ENCODE measurements around the gene CDK13.
"Not testable (repeated sequence)": the region's sequence is repeated elsewhere in the genome, so short reads cannot be mapped to it uniquely, and the experiment has no call there.

Gene CDK13

GRCh38 chr7:40147371-40148246 is 197.6 kb downstream of the CDK13 start:
- DNase-seq (ENCODE audit: low read depth), result no peak
- TF ChIP-seq CTCF (IDR thresholded peaks at IDR 0.05; ENCODE audit: control insufficient read depth, extremely low read depth, insufficient read depth), result no peak
- H3K4me3 ChIP-seq (ENCODE audit: low read depth, low read length), result no peak overlapping the region

GRCh38 chr7:40148247-40148580 is 198.2 kb downstream of the CDK13 start:
- not testable (repeated sequence) for DNase-seq (ENCODE audit: low read depth); H3K4me3 ChIP-seq (ENCODE audit: low read depth, low read length)

GRCh38 chr7:40148671-40149070 is 198.6 kb downstream of the CDK13 start:
- H3K4me3 ChIP-seq (ENCODE audit: low read depth, low read length), result no peak overlapping the region
- no peak for TF ChIP-seq CTCF (IDR thresholded peaks at IDR 0.05; ENCODE audit: control insufficient read depth, extremely low read depth, insufficient read depth)
- no peak for DNase-seq (ENCODE audit: low read depth)

Measured in LNCaP clone FGC (cell line).